Body of pancreas (tissue), 4 donors: ENCODE results near the gene INSYN2B. TPM values are rescaled to one million over a fixed set of nuclear protein-coding genes. Genes with fewer than 3 reads are reported as not detected.
"Not testable (repeated sequence)": the region's sequence is repeated elsewhere in the genome, so short reads cannot be mapped to it uniquely, and the experiment has no call there.

Source experiments
- ATAC-seq: fragments of 150-250 bp; one replicate; pipeline ENCODE4 v1.9.1; 2016
- DNase-seq, 4 donors: peaks; one replicate each; pipeline ENCODE4 v3.0.0-alpha.2; 2019
- H3K27ac ChIP-seq, 4 donors: fragments of 200-600 bp; sonication (generic); 1 replicate in 3 of 4; 2 replicates in 1 of 4; pipeline versions ENCODE4 v1.5.1 to v1.6.1; 2016 to 2019; ENCODE audit warnings: mild to moderate bottlenecking in 1 of 4, mixed read lengths in 1 of 4, moderate library complexity in 1 of 4
- H3K27me3 ChIP-seq, 2 donors: fragments of 200-600 bp; sonication (generic); one replicate each; pipeline ENCODE4 v1.6.0; 2016; ENCODE audit warnings: mild to moderate bottlenecking in 1 of 2
- H3K36me3 ChIP-seq, 2 donors: fragments of 200-600 bp; sonication (generic); replicated peaks in 1 of 2; 2 replicates each; pipeline ENCODE4 v1.5.1; 2016; ENCODE audit warnings: low read depth in 2 of 2; ENCODE audit not compliant: insufficient read depth in 1 of 2
- H3K4me1 ChIP-seq: fragments of 200-600 bp; sonication (generic); one replicate; pipeline ENCODE4 v1.6.0; 2016
- H3K4me3 ChIP-seq, 2 donors: fragments of 200-600 bp; sonication (generic); 1 replicate in 1 of 2; 2 replicates in 1 of 2; pipeline ENCODE4 v1.5.1; 2016 to 2019
- H3K9me3 ChIP-seq, 3 donors: fragments of 200-600 bp; sonication (generic); 1 replicate in 2 of 3; 2 replicates in 1 of 3; pipeline ENCODE4 v1.5.1; 2016
- POLR2A ChIP-seq, 3 donors: fragments of 450-650 bp; IDR thresholded peaks; one replicate each; pipeline ENCODE4 v1.6.1; 2016; ENCODE audit warnings: antibody characterized with exemption in 3 of 3, mild to moderate bottlenecking in 2 of 3
- whole genome bisulfite sequencing, 2 donors: methylation state at CpG; one replicate each; pipeline ENCODE4 v1.1.5; 2017; 5-methylcytosine and 5-hydroxymethylcytosine counted together
- intact Hi-C: fragments of 100-400 bp; cut with DNase I; formaldehyde crosslinking; loops from one replicate; pipeline ENCODE4 v1.15.1; 2023
- total RNA-seq, 2 donors: library from RNA; depleted of rRNA; stranded (reverse); fragments of >200 nt; gene quantifications; one replicate each; pipeline ENCODE4 v1.1.0, GENCODE V29; 2016
- TF ChIP-seq, protein P1 (sequence below), 7 experiments: fragments of 450-650 bp in 4 of 7; fragments of 200-600 bp in 3 of 7; sonication (generic) in 3 of 7; IDR thresholded peaks; one replicate each; pipeline ENCODE4 v1.5.1; 2016 to 2019; ENCODE audit warnings: antibody characterized with exemption in 7 of 7

Gene INSYN2B
- total RNA-seq, 2 donors from 2014 or later = not detected

DNA sequence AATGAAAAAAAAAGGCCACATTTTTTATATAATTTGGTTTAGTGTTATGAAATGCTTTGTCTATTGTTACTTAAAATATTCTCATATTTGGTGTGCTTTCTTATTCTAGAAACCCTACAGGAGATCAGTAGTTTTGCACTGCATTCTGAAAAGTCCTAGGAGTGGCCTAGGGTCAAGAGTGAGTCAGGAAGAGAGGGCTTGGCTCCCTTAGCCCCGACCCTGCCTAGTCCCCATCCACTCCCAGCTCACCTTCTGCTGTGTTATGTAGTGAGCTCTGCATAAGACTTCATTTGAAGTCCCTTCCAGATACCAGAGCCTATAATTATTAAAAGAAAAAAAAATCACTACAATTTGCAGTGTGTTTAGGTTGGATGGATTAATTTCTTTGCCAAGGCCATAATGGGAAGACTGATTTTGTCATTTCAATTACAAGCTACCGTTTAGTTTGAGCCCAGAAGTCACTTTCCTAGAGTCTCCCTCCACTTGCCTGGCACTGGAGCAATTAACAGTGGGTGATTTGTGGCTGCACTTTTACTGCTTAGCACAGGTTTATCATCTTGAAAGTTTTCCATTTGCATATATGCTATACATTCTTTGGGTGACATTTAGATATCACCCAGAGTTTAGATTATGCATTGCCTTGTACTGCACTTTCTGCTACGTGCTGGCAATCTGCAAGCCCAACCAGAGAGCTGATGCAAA lies 143.3 kb downstream of the INSYN2B start:
- ATAC-seq = no peak
- TF ChIP-seq, protein P1, sequence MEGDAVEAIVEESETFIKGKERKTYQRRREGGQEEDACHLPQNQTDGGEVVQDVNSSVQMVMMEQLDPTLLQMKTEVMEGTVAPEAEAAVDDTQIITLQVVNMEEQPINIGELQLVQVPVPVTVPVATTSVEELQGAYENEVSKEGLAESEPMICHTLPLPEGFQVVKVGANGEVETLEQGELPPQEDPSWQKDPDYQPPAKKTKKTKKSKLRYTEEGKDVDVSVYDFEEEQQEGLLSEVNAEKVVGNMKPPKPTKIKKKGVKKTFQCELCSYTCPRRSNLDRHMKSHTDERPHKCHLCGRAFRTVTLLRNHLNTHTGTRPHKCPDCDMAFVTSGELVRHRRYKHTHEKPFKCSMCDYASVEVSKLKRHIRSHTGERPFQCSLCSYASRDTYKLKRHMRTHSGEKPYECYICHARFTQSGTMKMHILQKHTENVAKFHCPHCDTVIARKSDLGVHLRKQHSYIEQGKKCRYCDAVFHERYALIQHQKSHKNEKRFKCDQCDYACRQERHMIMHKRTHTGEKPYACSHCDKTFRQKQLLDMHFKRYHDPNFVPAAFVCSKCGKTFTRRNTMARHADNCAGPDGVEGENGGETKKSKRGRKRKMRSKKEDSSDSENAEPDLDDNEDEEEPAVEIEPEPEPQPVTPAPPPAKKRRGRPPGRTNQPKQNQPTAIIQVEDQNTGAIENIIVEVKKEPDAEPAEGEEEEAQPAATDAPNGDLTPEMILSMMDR (IDR thresholded peaks at IDR 0.05) = no peak
- no peak for TF ChIP-seq POLR2A (IDR thresholded peaks at IDR 0.05)
- no peaks in the 10 kb centered on the region for H3K4me1 ChIP-seq

DNA sequence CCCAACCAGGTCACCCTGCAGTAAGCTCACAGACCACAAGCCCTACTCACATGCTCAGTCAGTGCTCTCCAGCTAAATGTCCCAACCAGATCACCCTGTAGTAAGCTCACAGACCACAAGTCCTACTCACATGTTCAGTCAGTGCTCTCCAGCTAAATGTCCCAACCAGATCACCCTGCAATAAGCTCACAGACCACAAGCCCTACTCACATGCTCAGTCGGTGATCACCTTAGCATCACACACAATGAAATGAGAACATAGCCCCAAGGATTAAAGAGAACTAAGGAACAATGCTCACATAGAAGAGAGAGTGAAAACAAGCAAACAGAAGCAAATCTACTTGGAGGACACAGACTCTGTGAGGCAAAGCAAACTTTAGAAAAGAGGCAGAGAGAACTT lies 145.8 kb downstream of the INSYN2B start:
- H3K27me3 ChIP-seq, H3K9me3 ChIP-seq, DNase-seq, H3K27ac ChIP-seq, ATAC-seq, intact Hi-C loops, H3K4me3 ChIP-seq, H3K36me3 ChIP-seq, H3K4me1 ChIP-seq: not testable (repeated sequence)
- 71% methylated on average over 1 of the region's 1 CpG; no CpG with 5 or more reads in 1 of the 2 donors for WGBS, 2 donors

More for the DNA sequence above, 143.3 kb downstream of the INSYN2B start:
- Histone ChIP-seq H3K27me3 (no peaks in the 10 kb centered on the region), H3K36me3 (no peaks in the 10 kb centered on the region), H3K9me3 (no peaks in the 10 kb centered on the region), H3K27ac (no peak overlapping the region), H3K4me3 (no peak overlapping the region)
- DNase-seq = no peak
- 31 to 43% methylated on average over 3 of the region's 3 CpGs for WGBS, 2 donors
- intact Hi-C loops = no loop called here

DNA sequence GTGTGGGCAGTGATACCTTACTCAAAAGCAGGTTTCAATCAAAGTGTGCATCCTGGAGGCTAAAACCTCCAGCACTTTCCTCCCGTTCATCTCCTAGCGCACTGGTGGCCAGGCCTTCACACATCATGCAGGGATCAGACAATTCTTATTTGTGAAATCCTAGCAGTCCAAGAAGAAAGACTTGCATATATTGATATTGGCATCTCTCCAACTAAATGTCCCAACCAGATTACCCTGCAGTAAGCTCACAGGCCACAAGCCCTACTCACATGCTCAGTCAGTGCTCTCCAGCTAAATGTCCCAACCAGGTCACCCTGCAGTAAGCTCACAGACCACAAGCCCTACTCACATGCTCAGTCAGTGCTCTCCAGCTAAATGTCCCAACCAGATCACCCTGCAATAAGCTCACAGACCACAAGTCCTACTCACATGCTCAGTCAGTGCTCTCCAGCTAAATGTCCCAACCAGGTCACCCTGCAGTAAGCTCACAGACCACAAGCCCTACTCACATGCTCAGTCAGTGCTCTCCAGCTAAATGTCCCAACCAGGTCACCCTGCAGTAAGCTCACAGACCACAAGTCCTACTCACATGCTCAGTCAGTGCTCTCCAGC lies 146.5 kb downstream of the INSYN2B start:
- H3K27me3 ChIP-seq, H3K27ac ChIP-seq, H3K4me3 ChIP-seq, intact Hi-C loops, ATAC-seq, H3K36me3 ChIP-seq, DNase-seq, H3K4me1 ChIP-seq, H3K9me3 ChIP-seq: not testable (repeated sequence)
- 88 to 89% methylated on average over 2 of the region's 2 CpGs for WGBS, 2 donors

DNA sequence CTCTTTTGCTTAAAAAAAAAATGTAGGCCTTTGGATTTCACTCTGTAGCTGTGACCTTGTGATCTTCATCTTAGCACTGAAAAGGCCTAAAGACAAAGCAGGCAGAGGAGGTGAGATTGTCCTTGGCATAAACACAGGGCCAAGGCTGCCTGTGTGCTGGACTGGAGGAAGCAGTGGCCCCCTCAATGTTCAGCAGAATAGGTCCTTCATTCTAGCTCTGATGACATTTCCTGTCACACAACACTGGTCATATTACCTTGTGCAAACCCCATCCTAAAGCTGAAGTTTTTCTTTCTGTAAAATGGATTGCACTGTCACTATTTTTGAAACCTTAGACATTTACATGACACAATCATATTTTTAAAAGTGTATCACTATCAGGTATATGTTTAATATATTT lies 147.4 kb downstream of the INSYN2B start:
- Histone ChIP-seq H3K4me3 (no peak overlapping the region), H3K9me3 (no peaks in the 10 kb centered on the region), H3K36me3 (no peaks in the 10 kb centered on the region), H3K27me3 (no peaks in the 10 kb centered on the region), H3K27ac (no peak overlapping the region), H3K4me1 (no peaks in the 10 kb centered on the region)
- intact Hi-C loops = no loop called here
- ATAC-seq (no peak), DNase-seq (no peak)
- no peak for TF ChIP-seq POLR2A (IDR thresholded peaks at IDR 0.05)
- TF ChIP-seq, protein P1 (IDR thresholded peaks at IDR 0.05) = no peak

DNA sequence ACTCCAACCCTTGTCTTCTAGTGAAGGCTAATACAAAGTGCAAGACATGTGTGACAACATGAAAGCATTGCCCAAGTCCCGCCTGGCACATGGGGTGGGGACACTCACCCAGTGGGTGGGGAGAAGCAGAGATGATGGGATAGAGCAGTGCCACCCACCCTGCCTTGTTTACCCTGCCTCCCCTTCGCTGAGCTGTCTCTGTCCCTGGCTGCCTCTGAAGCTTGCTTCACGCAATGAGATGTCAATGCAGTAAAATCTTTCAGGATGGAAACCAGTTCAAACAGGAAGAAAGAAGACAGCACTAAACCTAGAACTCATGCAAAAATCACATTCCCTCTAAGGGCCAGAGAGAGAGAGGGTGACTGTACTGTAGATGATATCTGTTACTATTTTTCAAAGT lies 148.0 kb downstream of the INSYN2B start:
- TF ChIP-seq, protein P1 (IDR thresholded peaks at IDR 0.05) = no peak
- TF ChIP-seq POLR2A (IDR thresholded peaks at IDR 0.05) = no peak
- H3K27me3 ChIP-seq = no peaks in the 10 kb centered on the region
- no peaks in the 10 kb centered on the region for H3K9me3 ChIP-seq
- no peak overlapping the region for H3K4me3 ChIP-seq
- ATAC-seq (no peak), DNase-seq (no peak)
- H3K27ac ChIP-seq = no peak overlapping the region
- WGBS, 2 donors = 77 to 93% methylated on average over 3 of the region's 3 CpGs
- H3K4me1 ChIP-seq = no peaks in the 10 kb centered on the region
- no peaks in the 10 kb centered on the region for H3K36me3 ChIP-seq
- intact Hi-C loops = no loop called here

DNA sequence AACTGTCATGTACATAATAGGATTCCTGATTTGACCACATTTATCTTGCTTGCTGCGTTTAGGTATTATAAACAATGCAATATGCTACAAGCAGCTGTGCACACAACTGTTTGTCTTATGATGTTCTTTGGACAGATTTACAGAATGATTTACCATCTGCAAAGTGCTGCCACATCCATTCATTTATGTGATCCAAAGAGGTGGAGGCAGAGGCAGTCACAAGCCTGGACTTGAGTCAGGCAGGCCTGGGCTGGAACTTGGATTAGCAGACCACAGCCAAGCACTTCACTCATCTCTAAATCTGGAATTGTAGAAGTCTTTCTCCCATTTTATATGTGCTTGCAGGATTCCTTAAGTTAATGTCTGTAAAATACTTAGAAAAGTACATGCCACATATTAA lies 149.0 kb downstream of the INSYN2B start:
- no peaks in the 10 kb centered on the region for H3K27me3 ChIP-seq

More for the DNA sequence above, 149.0 kb downstream of the INSYN2B start:
- Histone ChIP-seq H3K27ac (no peak overlapping the region), H3K36me3 (no peaks in the 10 kb centered on the region), H3K4me3 (no peak overlapping the region), H3K9me3 (no peaks in the 10 kb centered on the region), H3K4me1 (no peaks in the 10 kb centered on the region)
- 24 to 32% methylated on average over 1 of the region's 1 CpG for WGBS, 2 donors
- intact Hi-C loops = no loop called here
- TF ChIP-seq, protein P1 (IDR thresholded peaks at IDR 0.05) = no peak
- no peak for TF ChIP-seq POLR2A (IDR thresholded peaks at IDR 0.05)
- no peak for ATAC-seq
- DNase-seq = no peak
